Activated naive CD8-positive, alpha-beta T cell treated with anti-CD3 and anti-CD28 coated beads, Interleukin-2, amount 50 U/mL, for 16 hours (primary cell): ENCODE measurements around the gene ANKFN1.

ENCODE experiments used
- DNase-seq: peaks from one replicate; pipeline ENCODE4 v3.0.0-alpha.2; 2020; ENCODE audit warnings: low read depth, low spot score

Gene ANKFN1

GRCh38 chr17:56505154-56505756 lies 352.0 kb downstream of the ANKFN1 start:
- DNase-seq = no peak

GRCh38 chr17:56506349-56506748 lies 353.1 kb downstream of the ANKFN1 start:
- no peak for DNase-seq

- no peak for DNase-seq
These were observed 357.5 kb downstream of the ANKFN1 start for GRCh38 chr17:56510554-56511342.

- no peak for DNase-seq
These were observed 361.0 kb downstream of the ANKFN1 start for GRCh38 chr17:56514264-56514663.

GRCh38 chr17:56514899-56515298 lies 361.6 kb downstream of the ANKFN1 start:
- DNase-seq = no peak

GRCh38 chr17:56521414-56522141 lies 368.3 kb downstream of the ANKFN1 start:
- DNase-seq = no peak

GRCh38 chr17:56523042-56523441 lies 369.8 kb downstream of the ANKFN1 start:
- DNase-seq = no peak

- DNase-seq = no peak
These were observed 375.4 kb downstream of the ANKFN1 start for GRCh38 chr17:56528696-56529095.

GRCh38 chr17:56532926-56533325 lies 379.7 kb downstream of the ANKFN1 start:
- DNase-seq = no peak

- no peak for DNase-seq
These were observed 383.5 kb downstream of the ANKFN1 start for GRCh38 chr17:56536766-56537165.

GRCh38 chr17:56540836-56541235 lies 387.6 kb downstream of the ANKFN1 start:
- DNase-seq = no peak

- no peak for DNase-seq
These were observed 390.0 kb downstream of the ANKFN1 start for GRCh38 chr17:56543280-56543679.

- no peak for DNase-seq
These were observed 391.8 kb downstream of the ANKFN1 start for GRCh38 chr17:56545106-56545505.

GRCh38 chr17:56545930-56546329 lies 392.7 kb downstream of the ANKFN1 start:
- no peak for DNase-seq

GRCh38 chr17:56548661-56549060 lies 395.4 kb downstream of the ANKFN1 start:
- no peak for DNase-seq

- DNase-seq = no peak
These were observed 396.2 kb downstream of the ANKFN1 start for GRCh38 chr17:56549501-56549900.

- DNase-seq = no peak
These were observed 404.4 kb downstream of the ANKFN1 start for GRCh38 chr17:56557682-56558081.

- DNase-seq = no peak
These were observed 404.8 kb downstream of the ANKFN1 start for GRCh38 chr17:56558088-56558487.
